ENCODE measurements around the gene RELN. TPM values are rescaled to one million over a fixed set of nuclear protein-coding genes. Genes with fewer than 3 reads are reported as not detected.
"Not testable (repeated sequence)": the region's sequence is repeated elsewhere in the genome, so short reads cannot be mapped to it uniquely, and the experiment has no call there.

RELN gene
- polyA plus RNA-seq, 12 donors: 3.0 to 21.0 (median 5.0) TPM; not detected in 1

DNA sequence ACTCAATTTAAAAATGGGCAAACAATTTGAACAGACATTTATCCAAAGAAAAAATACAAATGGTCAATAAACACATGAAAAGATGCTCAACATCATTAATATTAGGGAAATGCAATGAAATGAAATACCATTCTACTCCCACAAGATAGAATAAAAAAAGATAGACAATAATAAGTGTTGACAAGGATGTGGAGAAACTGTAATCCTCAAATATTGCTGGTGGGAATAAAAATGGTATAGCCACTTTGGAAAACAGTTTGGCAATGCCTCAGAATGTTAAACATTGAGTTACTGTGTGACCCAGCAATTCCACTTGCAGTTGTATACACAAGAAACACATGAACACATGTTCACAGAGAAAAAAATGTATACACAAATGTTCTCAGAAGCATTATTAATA is 197.6 kb downstream of the RELN start:
- no peak for DNase-seq

DNA sequence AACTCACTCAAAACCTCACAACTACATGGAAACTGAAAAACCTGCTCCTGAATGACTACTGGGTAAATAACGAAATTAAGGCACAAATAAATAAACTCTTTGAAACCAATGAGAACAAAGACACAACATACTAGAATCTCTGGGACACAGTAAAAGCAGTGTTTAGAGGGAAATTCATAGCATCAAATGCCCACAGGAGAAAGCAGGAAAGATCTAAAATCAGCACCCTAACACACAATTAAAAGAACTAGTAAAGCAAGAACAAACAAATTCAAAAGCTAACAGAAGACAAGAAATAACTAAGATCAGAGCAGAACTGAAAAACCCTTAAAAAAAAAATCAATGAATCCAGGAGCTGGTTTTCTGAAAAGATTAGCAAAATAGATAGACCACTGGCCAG is 202.4 kb downstream of the RELN start:
- DNase-seq: not testable (repeated sequence)

DNA sequence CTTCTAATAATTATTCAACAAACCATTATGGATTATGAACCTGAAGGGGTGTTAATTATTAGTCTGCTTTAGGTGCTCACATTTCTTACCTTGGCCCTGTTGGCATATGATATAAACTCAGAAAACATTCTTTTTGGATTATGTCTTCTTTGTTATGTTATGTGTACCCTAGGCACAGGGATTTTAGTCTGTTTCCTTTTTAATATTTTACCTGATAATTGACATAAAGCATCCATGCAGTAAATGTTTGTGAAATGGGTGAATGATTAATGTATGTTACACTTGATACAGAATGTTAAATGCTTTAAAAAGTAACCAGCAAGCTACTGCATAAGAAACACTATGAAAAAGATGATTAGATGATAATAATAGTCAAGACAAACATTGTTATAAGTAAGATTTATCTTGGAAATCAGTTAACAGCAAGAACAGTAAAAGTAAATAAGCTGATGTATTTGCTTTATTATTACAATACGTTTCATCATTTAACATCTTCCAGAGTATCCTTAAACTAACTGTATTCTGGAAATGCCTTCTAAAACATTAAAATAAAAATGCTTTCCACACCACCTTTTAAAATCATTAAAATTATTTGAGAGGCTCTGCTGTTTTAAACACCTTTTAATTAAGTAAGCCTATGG is 204.7 kb downstream of the RELN start:
- no peak for DNase-seq

DNA sequence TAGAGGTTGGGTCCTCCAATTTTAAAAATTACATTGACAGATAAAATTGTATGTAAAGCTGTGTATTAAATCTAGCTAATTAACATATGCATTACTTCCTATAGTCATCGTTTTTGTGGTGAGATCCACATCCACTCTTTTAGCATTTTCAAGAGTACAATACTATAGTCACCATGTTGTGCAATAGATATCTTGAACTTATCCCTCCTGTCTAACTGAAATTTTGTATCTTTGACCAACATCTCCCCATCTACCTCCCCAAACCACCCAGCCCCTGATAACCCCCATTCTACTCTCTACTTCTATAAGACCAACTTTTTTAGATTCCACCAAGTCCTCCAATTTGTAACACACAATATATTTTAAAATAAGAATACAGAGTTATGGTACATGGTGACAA is 208.0 kb downstream of the RELN start:
- DNase-seq: no peak

DNA sequence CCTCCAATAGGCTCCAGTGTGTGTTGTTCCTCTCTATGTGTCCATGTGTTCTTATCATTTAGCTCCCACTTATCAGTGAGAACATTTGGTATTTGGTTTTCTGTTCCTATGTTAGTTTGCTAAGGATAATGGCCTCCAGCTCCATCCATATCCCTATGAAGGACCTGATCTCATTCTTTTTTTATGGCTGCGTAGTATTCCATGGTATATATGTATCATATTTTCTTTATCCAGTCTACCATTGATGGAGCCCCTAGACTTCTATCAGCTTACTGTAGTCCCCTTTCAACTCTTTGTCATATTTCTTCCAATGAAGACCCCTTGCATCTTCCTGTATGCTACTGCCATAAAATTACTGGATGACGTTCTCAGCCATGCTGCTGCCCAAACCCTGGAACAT is 208.9 kb downstream of the RELN start:
- DNase-seq: not testable (repeated sequence)

DNA sequence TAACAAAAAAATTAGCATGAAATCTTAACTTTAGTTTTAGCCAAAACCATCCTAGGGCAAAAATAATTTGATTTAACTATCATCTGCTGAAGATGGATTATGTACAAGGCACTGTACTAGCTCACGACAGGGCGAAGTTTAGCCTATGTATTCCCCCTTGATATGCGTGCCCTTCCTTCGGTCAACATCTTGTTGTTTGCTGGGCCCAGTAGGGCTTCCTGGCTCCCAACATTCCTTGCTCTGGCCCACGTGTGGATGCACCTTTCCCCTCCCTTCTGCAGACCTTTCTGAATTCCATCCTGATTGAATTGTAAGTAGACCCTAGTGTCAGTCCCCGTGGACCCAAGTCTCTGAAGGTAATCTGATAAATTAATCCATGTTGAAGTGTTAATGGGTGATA is 212.0 kb downstream of the RELN start:
- no peak for DNase-seq

DNA sequence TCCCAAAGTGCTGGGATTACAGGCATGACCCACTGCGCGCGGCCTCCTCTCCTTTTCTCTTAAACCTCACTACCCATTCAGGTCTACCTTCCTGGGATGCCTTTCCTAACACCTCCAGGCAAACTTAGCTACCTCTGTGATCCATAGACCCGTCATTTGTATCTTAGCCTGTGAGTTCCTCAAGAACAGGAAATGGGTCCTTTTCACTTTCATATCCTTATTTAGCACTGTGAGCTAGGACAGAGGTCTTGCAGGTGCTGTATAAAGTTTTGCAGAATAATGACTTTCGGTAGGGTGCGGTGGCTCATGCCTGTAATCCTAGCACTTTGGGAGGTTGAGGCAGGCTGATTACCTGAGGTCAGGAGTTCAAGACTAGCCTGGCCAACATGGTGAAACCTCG is 215.7 kb downstream of the RELN start:
- DNase-seq: no peak

DNA sequence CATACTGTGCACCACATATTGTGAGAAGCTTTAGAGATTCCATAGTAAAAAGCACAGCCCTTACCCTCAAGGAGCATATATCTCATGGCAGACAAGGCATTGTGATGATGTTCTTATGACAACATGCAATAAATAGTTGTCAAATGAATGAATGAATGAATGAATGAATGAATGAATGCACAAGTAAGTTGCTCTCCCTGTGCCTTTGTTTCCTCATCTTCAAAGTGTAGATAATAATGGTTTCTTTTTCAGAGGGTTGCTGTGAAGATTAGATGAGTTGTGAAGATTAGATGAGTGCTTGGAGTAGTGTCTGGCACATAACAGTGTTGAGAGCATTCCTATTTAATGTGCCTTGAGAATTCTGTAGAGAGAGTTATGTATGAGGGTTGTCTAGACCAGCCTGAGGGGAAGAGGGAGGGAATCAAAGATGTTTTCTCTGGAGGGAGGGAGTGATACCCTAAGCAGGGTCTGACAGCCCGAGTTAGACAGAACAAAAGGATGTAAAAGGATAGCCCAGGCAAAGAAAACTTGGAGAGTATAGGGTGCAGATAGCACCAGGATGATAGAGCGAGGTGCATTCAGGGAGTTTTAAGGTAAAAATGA is 217.2 kb downstream of the RELN start:
- DNase-seq: no peak

DNA sequence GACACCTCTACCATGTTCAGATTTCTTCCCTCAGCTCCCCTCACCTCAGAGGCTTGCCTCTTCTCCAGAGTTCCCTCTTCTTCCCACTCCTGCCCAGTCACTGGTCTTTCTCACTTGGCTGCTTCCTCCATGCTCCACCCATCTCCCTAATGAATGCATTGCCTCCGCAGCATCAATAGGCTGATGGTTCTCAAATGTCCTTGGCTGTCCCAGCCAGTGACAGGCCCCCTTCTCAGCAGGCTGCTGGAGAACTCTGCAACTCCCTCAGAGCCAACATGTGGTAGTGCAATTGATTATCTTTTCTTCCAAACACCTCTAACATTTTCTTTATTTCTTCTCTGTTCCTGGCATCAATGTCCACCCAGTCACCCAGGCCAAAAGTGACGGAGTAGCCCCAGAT is 218.2 kb downstream of the RELN start:
- DNase-seq: no peak

DNA sequence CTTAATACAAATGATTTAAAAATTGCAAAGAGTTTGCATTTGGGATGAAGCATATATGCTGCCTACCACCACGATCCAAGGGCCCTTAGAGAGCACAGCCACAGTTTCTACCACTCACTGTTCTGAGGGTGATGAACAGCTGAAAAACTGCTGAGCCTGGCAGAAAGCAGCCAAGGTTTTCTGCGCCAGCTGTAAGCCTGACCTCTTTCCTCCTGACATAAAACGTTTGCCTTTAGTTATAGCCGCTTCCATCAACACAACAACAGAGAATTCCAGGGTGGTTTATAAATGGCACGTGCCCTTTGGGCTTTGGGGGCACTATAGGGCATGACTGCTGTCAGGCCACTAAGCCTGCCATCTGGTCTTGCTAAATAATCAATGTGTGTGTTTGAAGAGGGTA is 222.8 kb downstream of the RELN start:
- DNase-seq: no peak

DNA sequence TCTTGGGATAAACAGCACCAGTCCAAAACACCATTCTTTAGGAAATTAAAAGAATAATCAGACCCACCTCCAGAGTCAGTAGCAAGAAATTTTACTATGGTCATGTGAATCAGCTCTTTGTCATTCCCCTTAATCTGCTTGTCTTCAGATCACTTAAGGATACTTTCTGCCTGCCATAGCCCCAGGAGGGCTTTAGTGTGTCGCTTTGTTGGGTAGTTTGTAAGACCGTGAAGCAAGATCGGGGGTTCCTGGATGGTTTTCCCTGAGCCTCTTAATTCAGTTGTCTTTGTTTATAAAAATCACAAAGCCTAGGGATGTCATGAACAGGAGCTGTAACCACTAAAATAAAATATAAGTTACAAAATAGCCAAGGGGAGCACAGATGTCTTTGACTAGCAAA is 223.6 kb downstream of the RELN start:
- no peak for DNase-seq

DNA sequence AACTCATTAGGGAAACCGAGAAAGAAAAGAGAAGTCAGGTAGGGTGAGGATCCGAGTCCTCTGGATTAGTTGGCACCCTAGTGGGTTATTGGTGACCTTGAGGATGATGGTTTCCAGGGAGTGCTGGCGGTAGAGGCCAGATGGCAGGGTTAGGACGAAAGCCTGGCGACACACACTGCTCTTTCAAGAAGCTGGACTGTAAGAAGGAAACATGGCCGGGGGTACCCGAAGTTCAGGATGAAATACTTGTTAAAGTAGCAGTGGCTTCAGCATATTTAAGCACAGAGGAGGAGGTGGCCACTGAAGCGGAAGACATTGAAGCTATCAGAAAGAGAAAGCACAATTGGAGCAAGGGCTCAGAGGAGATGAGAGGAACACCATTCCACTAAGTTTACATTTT is 224.6 kb downstream of the RELN start:
- no peak for DNase-seq

DNA sequence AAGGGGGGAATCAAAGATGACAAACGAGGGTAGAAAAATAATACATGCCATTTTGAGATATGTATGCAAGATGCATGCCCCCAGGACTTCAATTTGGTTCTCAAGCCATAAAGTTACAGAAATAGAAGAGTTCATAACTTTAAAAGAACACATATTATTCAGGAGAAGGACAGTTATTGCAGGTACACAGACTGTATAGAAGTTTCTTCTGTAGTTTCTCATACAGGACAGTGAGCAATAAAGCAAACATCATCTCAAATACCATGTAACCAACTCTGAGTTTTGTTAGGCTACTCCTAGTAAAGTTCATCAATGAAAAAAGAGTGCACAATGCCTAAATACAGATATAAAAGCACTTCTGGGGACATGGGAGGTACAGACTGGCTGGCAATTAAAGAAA is 226.6 kb downstream of the RELN start:
- no peak for DNase-seq

DNA sequence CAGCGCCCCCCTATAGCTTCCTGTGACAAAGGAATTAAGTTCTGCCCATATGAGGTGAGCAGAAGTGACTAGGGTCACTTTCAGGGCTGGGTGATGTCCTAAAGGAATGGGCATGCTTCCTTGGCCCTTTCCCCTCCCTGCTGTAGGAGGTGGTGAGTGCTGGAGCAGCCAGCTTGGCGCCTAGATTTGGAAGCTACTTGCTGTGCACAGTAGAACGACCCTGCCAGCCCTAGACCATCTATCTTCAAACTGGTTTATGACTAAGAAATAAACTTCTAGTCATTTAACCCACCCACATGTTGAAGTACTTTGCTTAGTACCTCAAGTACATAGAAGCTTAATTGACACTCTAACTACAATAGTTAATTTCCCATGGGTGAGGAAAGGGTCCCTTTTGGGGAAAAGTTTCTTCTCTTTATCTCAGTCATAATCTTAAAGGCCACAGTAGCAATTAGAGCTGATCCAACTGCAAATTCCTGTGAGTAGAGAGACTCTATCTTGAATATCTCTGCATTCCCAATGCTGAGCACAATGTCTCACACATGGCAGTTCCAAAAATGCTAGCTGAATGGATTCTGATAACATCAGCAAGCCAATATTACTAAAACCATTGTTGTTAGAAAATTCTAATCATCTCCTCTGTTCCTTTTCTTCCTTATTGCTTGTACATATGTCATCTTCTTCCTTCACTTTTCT is 227.2 kb downstream of the RELN start:
- DNase-seq: no peak

DNA sequence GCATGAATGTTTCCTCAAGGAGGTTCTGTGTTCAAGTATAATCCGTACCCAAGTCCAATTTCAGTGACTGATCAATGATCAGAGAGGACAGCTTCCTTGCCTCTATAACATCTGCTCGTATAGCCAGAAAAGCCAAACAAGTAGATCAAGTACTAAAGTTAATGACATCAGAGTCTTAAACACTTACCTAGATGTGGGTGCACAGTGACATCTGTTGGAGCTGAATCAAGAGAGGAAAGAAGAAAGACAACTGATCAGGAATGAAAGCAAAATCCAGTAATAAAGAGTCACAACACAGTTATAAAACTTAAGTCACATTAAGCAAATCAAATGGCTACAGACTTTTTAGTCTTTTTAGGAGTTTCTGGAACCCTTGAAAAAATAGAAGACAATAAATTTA is 236.5 kb downstream of the RELN start:
- no peak for DNase-seq

DNA sequence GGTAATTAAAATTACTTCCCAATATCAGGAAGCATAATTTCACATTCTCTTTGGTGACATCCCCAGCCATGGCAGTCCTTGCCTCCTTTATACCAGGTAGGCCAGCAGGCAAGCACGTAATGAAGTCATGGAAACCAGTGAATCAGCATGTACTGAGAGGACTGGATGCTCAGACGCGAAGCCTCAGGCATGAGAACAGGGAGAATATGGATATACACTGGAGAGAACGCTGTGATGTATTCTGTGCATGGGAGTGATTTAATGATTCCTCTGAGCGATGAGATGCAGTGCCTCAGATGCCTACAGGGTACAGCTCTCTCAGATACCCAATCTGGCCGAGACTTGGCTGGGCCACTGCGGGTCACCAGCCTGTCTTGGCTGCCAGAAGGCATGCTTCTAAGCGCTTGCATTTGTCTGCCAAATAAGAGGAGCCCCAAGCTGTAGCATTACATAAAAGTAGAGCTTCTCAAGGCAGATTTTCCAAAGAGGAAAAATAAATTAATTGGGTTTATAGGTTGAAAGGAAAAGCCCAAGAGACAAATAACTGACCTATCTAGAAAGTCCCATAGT is 238.1 kb downstream of the RELN start:
- DNase-seq: no peak

DNA sequence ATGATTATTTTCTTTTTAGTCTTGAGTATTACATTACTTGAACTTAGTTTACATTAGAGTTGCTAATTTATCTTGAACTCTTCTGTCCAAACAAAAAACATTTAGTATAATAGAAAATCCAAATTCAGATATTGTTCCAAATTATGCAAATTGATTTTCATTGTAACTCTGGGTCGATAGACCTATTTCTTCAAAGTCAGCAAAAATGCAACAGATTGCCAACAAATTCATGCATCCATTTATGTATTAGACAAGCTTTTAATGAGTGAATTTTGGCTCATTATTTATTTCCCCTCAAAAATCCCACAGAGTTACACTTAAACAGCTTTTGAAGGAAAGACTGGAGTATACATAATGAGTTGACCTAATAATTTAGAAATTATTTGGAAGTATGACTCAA is 240.8 kb downstream of the RELN start:
- DNase-seq: no peak

DNA sequence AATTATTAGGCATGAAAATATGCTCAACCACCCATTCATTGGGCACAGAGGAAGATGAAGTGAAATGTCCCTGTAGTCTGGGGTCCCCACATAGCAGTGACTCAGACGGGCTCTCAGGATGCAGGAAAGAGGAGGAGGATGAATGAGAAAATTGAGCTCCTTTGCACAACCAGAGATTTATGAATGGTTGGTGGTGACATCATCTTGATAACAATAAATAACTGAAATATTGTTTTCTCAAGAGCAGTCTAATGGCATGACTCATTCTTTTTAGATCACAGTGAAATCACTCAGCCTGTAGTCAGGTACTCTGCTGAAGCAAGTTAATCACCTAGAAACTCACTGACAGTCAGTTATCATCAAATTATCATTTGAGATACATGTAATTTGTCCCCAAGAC is 254.1 kb downstream of the RELN start:
- no peak for DNase-seq

DNA sequence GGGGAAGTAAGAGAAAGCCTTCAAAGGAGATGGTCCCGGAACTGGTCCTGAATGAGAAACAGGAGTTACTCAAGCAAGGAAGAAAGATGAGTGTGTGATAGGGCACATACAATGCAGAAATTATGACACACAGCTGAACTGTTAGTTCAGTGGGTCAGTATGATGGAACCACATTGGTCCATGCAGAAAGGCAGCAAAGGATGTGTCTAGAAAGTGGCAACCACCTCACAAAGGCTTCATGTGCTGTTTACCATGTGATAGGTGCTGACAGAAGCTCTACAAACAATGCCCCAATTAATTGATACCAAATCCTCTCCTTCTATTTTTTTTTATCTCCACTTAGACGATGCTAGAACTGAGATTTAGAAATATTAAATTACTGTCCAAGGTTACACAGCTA is 258.3 kb downstream of the RELN start:
- DNase-seq: no peak

DNA sequence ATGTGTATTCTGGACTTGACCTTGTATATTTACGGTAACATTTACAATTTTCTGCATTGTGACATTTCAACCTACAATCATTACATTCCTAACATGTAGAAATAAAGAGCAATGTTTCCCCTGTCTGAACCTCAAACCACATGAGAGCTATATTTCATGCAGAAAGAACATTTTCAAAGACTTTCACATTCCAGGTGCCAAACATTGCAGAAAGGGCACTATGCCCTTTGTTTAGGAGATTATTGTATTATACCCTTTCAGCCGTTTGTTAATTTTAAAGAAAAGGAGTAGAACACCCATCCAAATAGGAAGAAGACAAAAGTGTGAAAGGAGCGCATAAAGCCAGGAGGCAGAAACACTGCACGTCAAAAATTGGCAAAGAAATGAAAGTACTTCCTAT is 260.4 kb downstream of the RELN start:
- no peak for DNase-seq

DNA sequence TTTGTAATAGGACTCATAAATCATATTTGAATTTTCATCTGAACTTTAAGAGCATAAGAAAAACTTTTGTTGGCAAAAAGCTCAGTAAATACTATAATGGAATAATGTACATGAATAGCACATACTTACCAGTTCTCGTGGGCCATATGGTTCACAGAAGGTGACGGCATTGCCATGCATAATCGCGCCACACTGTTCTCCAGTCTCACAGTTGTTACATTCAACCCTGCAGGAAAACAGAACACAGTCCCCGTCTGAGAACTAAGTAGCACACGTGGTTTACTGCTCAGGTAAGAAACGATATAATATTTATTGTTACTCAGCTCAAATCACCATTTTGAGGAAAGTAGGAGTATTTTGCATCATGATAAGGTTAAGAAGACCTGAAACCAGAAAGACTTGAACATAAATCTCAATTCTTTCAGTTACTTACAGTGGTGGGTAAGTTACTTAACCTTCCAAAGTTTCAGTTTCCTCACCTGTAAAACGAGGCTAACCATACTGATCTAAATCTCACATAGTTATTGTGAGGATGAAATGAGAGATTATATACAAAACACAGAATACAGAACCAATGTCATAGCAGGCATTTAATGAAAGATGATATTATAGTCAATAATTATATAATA is 261.4 kb downstream of the RELN start:
- no peak for DNase-seq

DNA sequence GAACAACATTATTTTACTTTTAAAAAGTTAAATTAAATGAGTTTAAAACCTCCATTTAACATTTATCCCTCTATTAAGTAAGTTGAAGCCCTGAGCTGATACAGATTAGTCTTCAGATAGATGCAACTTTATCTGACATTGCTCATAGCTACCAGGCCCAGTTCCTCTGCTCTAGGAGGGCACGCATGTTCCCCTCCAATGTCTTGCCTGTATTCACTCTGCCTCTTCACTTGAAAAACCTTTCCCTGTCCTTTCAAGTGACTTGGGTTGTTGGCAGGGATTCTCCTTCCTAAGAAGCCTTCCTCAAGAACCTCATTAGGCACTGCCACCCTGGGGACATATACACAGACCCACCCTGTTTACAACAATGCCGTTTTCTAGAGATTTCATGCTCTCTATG is 270.4 kb downstream of the RELN start:
- no peak for DNase-seq
